GM21619 (cell line): Measurements from ENCODE around the gene NR5A1.

Experiments used
- ATAC-seq: cut with Tn5 transposase; IDR thresholded peaks from one replicate; pipeline ENCODE4 v1.9.1; 2021; ENCODE audit not compliant: unreplicated experiment

NR5A1 gene

DNA sequence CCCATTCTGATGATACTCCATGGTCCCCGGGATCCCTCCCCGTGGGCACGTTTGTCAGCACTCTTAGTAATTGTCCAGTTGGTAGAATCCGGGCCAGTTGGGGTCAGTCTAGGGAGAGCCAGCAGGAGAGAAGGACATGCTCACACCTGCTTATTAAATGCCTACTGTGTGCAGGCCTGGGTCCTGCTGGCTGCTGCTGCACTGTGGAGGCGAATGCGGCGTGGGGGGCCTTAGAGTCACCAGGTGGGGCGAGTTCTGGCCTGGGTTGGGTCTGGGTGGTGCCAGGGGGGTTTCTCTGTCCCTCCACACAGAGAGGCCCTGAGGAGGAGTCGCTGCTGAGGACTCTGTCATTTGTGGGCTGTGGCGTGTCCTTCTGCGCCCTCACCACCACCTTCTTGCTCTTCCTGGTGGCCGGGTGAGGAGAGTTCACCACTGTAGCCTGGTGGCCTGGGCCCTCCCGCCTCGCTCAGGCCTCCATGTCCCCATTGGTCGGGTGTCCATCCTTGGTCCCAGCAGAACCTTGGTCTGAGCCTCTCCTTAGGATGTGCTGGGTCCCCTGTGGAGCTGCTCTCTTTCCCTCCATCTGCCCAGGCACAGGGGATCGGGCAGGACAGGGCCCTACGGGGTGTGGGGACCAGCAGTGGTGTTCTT is 39.7 kb downstream of the NR5A1 start:
- no peak for ATAC-seq

DNA sequence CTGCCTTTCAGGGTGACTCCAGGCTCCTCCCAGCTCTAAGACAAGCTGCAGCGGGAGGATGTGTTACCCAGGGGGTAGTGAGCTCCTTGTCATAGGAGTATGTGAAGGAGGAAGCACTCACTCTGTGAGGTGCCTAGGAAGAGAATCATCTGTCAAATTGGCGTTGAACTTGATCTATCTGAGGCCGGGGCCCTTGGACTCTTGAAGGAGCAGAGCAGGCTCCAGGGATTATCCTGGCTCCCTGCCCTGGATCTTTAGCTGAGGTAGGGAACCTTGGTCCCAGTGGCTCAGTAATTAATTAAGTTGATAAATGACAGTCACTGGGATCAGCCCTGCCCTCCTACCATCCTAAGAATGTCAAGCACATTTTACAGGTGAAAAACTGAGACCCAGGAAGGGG is 41.5 kb downstream of the NR5A1 start:
- no peak for ATAC-seq

DNA sequence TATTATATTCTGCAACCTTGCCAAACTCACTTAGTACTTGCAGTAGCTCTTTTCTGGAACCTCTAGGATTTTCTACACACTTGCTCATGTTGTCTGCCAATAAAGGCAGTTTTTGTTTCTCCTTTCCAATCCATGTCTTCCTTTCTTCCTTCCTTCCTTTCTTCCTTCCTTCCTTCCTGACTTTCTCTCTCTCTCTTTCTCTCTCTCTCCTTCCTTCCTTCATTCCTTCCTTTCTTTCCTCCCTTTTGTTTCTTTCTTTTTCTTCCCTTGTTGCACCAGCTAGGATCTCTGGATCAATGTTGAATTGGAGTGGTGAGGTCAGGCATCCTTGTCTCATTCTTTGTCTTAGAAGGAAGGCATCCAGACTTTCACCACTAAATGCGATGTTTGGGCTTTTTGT is 44.5 kb downstream of the NR5A1 start:
- no peak for ATAC-seq

DNA sequence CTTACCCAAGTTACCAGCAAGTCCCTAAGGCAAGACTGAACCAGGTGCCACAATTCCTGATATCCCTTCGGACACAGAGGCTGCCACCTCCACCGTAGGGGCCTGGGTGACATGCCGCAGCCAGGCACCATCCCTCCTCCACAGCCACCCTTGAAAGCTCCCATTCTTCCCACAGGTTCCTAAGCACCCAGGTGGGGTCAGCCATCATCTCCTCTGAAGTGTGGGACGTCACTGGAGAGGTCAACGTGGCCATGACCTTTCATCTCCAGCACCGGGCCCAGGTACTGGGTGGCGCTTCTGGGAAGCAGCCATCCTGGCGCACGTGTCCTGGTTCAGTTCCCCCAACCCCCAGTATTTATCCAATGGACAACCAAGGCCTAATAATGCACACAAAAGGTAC is 48.8 kb downstream of the NR5A1 start:
- no peak for ATAC-seq

DNA sequence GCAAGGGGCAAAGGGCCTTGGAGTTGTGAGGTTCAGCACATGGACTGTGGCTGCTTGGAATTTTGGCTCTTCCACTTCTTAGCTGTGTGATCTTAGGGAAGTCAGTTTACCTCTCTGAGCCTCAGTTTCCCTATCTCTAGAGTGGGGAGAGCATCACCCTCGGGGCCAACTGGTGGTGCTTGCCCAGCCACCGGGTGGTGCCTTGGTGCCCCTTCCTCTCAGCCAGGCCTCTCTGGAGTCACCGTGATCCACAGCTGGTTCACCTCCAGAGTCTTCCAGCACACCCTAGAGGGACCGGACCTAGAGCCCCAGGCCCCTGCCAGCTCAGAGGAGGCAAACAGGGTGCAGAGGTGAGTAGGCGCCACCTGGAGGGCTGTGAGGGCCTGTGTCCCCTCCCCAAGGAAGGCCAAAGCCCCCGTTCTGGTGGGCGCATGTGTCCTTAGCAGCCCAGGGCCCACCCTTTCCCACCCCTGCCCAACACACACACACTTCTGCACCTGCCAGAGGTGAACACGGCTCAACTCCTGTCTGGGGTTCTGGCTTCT is 49.2 kb downstream of the NR5A1 start:
- no peak for ATAC-seq

DNA sequence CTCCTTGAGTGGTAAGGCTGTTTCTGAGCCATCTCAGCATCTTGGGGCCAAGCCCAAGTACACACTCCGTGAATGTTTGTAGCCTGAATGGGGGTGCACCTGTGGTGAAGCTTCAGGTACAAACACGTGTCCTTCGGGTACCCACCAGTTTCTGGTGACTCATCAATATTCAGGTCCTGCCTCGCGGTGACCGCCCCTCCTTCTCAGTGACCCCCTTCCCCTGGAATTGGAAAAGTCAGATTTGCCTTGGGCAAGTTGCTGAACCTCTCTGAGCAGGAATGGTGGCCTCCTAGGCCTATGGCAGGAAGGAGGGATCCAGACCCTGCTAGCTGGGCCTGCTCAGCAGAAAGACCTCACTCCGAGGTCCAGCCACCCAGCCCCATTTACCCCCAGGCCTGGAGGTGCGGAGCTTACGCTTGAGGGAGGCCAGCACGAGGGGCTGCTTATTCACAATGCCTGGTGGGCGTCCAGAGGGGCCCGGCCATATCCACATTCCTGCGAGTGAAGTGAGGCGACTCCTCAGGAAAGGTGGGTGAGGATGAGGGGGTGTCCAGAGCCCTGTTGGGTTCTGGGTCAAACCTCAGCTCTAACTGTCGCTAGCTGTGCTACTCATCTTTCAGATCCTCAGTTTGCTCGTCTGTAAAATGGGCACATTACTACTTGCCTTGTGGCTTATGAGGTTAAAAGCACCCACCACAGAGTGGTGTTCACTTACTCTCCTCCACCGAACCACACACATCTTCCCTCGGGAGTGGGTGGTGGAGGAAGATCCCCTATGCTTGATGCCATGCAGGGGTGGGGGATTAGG is 49.9 kb downstream of the NR5A1 start:
- no peak for ATAC-seq

DNA sequence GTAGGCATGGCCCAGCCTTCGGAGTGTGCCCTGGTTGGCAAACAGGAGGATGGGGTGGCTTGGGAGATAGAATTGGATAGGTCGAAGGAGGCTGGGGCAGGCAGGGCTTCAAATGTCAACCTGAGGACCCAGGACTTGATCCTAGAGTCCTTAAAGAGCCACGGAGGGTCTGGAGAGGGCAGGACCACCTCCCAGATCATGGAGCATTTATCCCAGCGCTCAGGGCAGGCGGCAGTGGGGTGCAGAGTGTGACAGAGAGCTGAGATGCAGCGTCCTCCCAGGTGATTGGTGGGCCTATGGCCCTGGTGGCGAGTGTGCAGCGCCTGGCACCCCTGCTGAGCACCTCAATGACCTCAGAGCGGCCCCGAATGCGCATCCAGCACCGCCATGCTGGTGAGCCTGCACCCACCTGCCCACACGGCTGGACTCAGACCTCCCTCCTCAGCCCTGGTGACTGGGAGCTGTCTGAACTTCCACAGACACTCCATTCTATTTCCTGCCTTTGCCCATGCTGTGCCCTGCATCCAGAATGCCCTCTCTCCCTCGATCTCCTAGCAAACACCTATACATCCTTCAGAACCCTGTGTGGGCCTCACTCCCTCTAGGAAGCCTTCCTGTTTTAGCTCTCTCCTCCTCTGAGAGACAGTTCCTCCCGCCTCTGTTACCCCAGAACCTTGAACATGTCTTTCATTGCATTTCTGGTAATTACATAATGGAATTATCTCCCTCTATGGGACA is 50.7 kb downstream of the NR5A1 start:
- ATAC-seq, result no peak

DNA sequence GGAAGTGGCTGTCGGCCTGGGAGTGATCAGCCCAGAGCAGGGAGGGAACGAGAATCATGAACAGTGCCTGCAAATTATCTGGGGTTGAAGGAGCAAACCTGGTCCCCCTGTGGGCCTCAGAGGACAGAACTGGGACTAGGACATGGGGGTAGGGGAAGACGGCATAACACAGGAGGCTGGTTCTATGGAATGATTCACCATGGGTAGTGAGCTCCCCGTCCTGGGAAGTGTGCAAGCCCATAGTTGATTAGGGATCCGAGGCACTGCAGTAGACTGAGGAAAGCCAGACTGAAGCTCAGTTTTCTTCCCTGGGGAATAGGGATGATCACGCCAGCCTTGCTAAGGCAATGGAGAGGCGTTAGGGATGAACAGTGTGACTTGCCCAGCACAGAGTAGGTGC is 51.4 kb downstream of the NR5A1 start:
- no peak for ATAC-seq

DNA sequence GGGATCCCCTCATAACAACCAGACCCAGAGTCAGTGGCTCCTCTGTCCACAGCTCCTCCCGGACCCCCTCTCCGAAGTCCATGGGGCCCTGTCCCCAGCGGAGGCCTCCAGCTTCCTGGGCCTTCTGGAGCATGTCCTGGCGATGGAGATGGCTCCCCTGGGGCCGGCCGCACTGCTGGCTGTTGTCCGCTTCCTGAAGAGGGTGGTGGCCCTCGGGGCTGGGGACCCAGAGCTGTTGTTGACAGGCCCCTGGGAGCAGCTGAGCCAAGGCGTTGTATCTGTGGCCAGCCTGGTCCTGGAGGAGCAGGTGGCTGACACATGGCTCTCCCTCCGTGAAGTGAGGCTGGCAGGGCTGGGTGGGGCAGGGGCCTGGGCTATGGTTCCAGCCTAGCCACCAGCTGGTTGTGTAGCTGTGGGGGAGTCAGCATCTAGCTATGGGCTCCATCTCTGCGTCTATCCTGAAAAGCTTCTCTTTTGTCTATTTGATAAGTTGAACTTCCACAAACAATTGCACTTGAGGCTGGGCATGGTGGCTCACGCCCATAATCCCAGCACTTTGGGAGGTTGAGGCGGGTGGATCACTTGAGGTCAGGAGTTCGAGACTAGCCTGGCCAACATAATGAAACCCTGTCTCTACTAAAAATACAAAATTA is 52.3 kb downstream of the NR5A1 start:
- no peak for ATAC-seq

DNA sequence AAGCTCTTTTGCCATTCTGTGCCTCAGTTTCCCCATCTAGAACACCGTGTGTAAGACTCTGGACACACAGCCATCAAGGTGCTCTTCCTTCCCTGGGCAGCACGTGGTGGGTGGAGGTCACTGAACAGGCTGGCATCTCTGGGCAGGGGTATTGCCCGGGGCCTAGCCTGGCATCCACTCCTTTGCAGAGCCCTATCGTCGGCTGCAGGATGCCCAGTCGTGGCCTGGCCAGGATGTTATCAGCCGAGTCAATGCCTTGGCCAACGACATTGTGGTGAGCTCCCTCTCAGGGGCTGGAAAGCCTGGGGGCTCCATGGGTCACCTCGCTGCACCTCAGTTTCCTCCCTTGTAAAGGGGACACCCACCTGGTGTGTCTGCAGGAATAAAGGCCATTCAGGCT is 52.9 kb downstream of the NR5A1 start:
- ATAC-seq, result no peak

DNA sequence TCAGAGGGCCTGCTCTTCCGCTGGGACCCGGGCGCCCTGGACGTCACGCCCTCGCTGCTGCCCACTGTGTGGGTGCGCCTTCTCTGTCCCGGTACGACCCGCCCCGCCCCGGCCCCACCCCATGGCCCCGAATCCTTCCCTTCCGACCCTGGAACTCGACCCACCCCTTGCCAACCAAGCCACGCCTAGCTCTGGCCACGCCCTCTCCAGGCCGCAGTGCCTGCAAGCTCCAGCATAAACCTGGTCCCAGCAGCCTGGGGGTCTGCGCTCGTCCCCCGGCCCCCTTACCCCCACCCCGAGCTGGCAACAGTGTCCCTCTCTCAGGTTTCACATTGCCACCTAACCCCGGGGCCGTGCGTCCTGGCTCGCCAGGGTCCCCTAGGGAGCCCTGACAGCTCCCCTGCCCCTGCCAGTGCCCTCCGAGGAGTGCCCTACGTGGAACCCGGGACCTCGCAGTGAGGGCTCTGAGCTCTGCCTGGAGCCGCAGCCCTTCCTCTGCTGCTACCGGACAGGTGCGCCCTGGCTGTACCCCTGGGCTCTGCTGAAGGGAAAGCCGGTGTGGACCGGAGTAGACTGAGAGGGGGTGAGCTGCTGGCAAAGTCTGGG is 53.5 kb downstream of the NR5A1 start:
- no peak for ATAC-seq

DNA sequence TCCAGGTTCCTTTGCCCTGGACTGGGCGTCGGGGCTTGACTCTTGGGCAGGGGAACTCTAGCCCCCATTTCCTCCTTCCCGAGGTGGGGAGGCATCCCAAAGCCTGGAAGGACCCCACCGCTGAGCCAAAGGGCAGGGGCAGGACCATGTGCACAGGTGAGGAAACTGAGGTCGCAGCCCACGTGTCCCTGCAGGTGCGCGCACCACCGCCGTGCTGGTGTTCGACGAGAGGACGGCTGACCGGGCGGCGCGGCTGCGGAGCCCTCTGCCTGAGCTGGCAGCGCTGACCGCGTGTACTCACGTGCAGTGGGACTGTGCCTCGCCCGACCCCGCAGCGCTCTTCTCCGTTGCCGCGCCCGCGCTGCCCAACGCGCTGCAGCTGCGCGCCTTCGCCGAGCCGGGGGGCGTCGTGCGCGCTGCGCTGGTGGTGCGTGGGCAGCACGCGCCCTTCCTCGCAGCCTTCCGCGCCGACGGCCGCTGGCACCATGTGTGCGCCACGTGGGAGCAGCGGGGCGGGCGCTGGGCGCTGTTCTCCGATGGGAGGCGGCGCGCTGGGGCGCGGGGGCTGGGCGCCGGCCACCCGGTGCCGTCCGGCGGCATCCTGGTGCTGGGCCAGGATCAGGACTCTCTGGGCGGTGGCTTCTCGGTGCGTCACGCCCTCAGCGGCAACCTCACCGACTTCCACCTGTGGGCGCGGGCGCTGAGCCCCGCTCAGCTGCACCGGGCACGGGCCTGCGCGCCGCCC is 54.2 kb downstream of the NR5A1 start:
- ATAC-seq, result no peak

DNA sequence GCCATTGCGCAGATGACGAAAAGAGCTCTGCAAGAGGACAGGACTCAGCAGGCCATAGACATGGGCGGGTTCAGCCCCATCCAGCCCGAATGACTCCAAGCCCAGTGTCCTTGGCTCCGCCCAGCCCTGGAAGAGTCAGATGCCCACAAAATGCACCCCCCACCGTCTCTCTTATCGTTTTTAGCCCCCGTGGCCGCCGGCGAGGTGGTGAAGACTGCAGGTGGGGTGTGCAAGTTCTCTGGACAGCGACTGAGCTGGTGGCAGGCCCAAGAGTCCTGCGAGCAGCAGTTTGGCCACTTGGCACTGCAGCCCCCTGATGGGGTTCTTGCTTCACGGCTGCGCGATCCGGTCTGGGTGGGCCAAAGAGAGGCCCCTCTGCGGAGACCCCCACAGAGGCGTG is 54.9 kb downstream of the NR5A1 start:
- ATAC-seq, result no peak

DNA sequence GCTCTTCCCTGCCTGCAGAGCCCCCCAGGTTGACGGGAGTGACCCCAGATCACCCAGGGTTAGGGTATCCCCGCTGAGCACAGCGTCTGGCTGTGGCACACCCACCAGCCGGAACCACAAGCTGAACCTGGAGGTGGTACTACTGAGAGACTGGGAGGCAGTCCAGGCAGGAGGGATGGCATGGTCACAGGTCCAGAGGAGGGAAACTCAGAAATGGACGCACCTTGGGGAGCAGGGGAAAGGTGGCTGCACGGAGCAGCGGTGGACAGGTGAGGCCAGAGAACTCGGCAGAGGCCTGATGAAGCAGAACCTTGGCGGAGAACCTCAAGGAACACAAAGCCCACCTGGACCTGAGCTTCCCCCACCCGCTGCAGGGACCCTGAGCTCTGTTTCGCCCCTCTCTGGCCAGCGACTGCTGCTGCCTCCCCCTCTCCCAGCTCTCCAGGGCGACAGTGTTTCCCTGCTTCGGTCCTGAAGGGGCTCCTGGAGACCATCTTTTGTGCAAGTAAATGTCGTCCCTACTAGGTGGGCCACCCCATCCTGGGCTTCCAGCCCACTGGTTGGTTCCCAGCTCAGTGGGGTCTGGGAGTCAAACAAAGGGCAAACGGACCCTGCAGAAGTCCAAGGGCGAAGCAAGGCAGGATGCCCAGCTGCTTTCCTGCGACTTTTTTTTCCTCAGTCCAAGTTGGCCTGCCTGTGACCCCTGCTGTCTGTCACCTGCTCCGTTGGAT is 56.1 kb downstream of the NR5A1 start:
- ATAC-seq, result no peak

DNA sequence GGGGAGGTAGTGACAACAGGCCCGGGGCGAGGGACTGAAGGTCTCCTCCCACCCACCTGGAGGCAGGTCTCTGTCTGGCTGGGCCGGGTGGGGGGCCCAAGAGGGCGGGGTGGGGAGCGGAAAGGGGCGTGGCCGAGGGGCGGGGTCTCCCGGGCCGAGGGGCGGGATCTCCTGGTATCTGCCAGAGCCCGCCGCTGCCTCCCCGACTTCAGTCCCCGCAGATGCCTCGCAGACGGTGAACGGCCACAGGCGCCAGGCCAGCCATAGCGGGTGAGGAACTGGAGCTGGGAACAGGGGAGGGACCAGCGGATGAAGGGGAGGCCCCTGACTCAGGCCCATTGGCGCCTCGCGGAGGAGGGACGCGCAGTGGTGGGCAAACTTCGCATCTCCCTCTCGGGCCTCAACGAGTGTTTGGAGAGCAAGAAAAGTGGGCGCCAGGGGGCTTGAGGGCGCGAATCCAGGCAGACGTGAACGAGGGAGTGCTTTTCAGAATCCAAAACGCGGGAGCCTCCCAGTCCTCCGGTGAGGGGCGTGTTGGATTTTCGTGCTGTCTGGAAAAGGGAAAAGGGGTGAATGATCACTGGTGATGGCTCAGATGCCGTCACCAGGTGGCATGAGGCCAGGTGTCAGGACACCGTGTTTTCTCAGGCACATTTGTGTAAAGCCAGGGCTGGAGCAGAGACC is 56.8 kb downstream of the NR5A1 start, which contains the start of gene ADGRD2:
ADGRD2 (plus strand) TSS at position 211 of the 684 bp plus-strand sequence. CDS start 1,216 bp downstream, outside the sequence.
- no peak for ATAC-seq

DNA sequence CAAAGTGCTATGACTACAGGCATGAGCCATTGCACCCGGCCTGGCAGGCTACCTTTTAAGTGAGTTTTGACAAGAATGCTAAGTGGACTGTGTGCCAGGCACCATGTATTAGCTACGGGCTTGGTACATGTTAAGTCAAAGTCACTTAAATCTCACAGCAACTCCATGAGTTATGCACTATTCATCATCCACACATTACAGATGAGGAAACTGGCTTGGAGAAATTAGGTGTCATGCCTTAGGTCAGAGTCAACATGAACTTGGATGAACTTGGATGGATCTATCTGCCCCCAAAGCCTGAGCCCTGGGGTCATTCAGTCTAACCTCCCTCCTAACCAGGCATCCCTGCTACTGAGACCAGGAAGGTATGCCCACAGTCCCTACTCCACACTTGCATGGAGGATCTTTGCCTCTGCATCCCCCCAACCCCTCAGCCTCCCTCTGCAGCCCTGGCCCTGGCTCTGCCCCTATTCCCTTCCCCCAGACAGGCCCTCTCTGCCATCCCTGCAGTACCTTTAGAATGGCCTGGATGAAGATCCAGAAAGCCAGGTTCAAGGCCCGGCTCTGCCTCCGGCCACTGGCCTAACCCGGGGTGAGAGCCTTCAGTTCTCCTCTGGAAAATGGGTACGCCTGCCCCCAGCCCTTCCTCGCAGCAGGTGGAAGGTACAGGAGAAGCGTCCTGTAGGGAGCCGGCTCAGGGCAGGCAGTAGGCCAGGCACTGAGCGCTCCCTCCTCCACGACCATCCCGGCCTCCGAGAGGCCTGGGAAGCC is 57.6 kb downstream of the NR5A1 start:
- no peak for ATAC-seq

DNA sequence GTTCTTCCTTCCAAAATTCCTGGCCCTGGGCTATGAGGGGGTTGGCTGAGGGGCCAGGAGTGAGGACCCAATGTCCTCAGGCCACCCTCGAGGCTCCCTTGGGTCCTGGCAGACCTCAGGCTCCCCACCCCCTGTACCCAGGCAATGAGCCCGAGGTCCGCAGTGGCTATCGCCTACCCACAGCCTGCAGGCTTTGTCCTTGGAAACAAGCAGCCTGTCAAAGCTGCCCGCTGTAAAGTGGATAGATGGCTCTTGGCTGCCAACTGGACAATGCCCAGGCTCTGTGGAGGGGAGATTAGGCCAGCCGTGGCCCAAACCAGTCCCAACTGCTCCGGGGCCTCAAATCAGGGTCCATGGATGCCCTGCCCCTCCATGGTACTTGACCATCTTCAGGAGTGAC is 59.2 kb downstream of the NR5A1 start:
- no peak for ATAC-seq

DNA sequence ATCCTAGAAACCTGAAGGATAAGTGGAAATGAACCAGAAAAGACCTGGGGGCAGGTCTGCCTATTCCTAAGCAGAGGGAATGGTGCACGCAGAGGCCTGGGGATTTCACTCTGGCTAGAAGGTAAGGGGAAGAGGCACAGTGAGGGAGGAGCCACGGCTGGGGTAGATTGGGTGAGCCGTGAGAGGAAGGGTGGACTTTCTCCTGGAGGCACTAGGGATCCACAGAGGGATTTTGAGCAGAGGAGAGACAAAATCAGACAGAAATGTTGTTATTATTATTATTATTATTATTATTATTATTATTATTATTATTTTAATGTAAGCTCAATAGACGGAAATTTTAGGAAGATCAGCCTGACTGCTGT is 59.9 kb downstream of the NR5A1 start:
- ATAC-seq, result no peak
